SK-N-SH (cell line): ENCODE data around the gene KDM1A. TPM values are rescaled to one million over a fixed set of nuclear protein-coding genes. Genes with fewer than 3 reads are reported as not detected.

Experiments used
- CTCF ChIA-PET: fragments of 300-600, 350-600 bp; formaldehyde crosslinking; extraction: SDS; loops from one replicate; lab custom pipeline; 2021; lab: Yijun Ruan, JAX
- POLR2A ChIA-PET: fragments of 350-600 bp; sonication (Branson Sonifier 250); formaldehyde crosslinking; extraction: SDS; loops from one replicate; lab custom pipeline; 2020; ENCODE audit warnings: antibody characterized with exemption, inconsistent platforms; lab: Yijun Ruan, JAX
- DNase-seq: peaks from one replicate; pipeline ENCODE4 v3.0.0; 2012
- H2AFZ ChIP-seq: fragments of 200-600 bp; sonication (generic); 2 replicates; pipeline ENCODE4 v1.8.1; 2016; ENCODE audit warnings: antibody characterized with exemption, mild to moderate bottlenecking, low read depth
- H3F3A ChIP-seq: fragments of 200-600 bp; sonication (generic); replicated peaks from 2 replicates; pipeline ENCODE3; 2016; ENCODE audit warnings: antibody characterized with exemption, mild to moderate bottlenecking; ENCODE audit not compliant: insufficient read depth
- H3K27ac ChIP-seq, 2 experiments: fragments of 200-500 bp in 1 of 2; fragments of 200-600 bp in 1 of 2; sonication (Bioruptor generic) in 1 of 2; sonication (generic), shearing (Covaris generic) in 1 of 2; 2 replicates each; pipeline versions ENCODE4 v1.5.1 to v1.6.1; 2014 to 2016; ENCODE audit warnings: low read depth in 2 of 2, inconsistent platforms in 1 of 2, low read length in 1 of 2, mild to moderate bottlenecking in 1 of 2, mixed read lengths in 1 of 2
- H3K27me3 ChIP-seq: fragments of 200-600 bp; sonication (generic), shearing (Covaris generic); 2 replicates; pipeline ENCODE4 v1.6.1; 2016; ENCODE audit warnings: mixed run types; ENCODE audit not compliant: insufficient read depth
- H3K36me3 ChIP-seq, 2 experiments: fragments of 200-500 bp in 1 of 2; fragments of 200-600 bp in 1 of 2; sonication (Bioruptor generic) in 1 of 2; sonication (generic) in 1 of 2; replicated peaks in 1 of 2; 2 replicates each; pipeline versions ENCODE3 to v1.5.1; 2014 to 2016; ENCODE audit warnings: low read length in 1 of 2, mild to moderate bottlenecking in 1 of 2; ENCODE audit not compliant: insufficient read depth in 2 of 2, control insufficient read depth in 1 of 2
- H3K4me1 ChIP-seq, 2 experiments: fragments of 200-500 bp in 1 of 2; fragments of 200-600 bp in 1 of 2; sonication (Bioruptor generic) in 1 of 2; sonication (generic), shearing (Covaris generic) in 1 of 2; 2 replicates each; pipeline versions ENCODE4 v1.5.1 to v1.6.1; 2014 to 2016; ENCODE audit warnings: low read depth in 1 of 2, low read length in 1 of 2, mixed run types in 1 of 2; ENCODE audit not compliant: insufficient read depth in 2 of 2, control insufficient read depth in 1 of 2
- H3K4me2 ChIP-seq: fragments of 200-600 bp; sonication (generic), shearing (Covaris generic); 2 replicates; pipeline ENCODE4 v1.6.1; 2017; ENCODE audit warnings: mixed run types
- H3K4me3 ChIP-seq, 2 experiments: fragments of 200-500 bp in 1 of 2; fragments of 200-600 bp in 1 of 2; sonication (Bioruptor generic) in 1 of 2; sonication (generic), shearing (Covaris generic) in 1 of 2; 2 replicates each; pipeline versions ENCODE4 v1.5.1 to v1.8.1; 2014 to 2016; ENCODE audit warnings: low read depth in 2 of 2, inconsistent platforms in 1 of 2, low read length in 1 of 2, mild to moderate bottlenecking in 1 of 2, mixed read lengths in 1 of 2, moderate library complexity in 1 of 2
- H3K79me2 ChIP-seq: fragments of 200-600 bp; sonication (generic); 2 replicates; pipeline ENCODE4 v1.8.1; 2017; ENCODE audit warnings: mild to moderate bottlenecking; ENCODE audit not compliant: insufficient read depth
- H3K9ac ChIP-seq: fragments of 200-600 bp; sonication (generic); 2 replicates; pipeline ENCODE4 v1.6.1; 2017; ENCODE audit warnings: mixed run types
- H3K9me2 ChIP-seq: fragments of 200-600 bp; sonication (generic); 2 replicates; pipeline ENCODE4 v1.6.1; 2017; ENCODE audit warnings: mixed run types
- H3K9me3 ChIP-seq: fragments of 200-600 bp; sonication (generic); 2 replicates; pipeline ENCODE4 v1.6.1; 2017; ENCODE audit warnings: mixed run types, mild to moderate bottlenecking, moderate library complexity
- H4K20me1 ChIP-seq: fragments of 200-600 bp; sonication (generic); 2 replicates; pipeline ENCODE4 v1.6.1; 2017; ENCODE audit warnings: mild to moderate bottlenecking, mixed run types; ENCODE audit not compliant: insufficient read depth
- EZH2phosphoT487 ChIP-seq: fragments of 200-600 bp; sonication (generic); IDR thresholded peaks from 2 replicates; pipeline ENCODE4 v1.6.1; 2017; ENCODE audit warnings: low read depth, mixed run types, mild to moderate bottlenecking, antibody characterized with exemption, moderate library complexity, borderline replicate concordance
- GABPA ChIP-seq: IDR thresholded peaks from 2 replicates; pipeline ENCODE4 v1.4.0; 2012; ENCODE audit warnings: low read depth, mild to moderate bottlenecking
- JUND ChIP-seq: IDR thresholded peaks from 2 replicates; pipeline ENCODE4 v1.4.0; 2012
- MAX ChIP-seq: IDR thresholded peaks from 2 replicates; pipeline ENCODE4 v1.4.0; 2012; ENCODE audit warnings: low read depth
- MXI1 ChIP-seq: IDR thresholded peaks from 2 replicates; pipeline ENCODE4 v1.6.1; 2012; ENCODE audit warnings: mild to moderate bottlenecking, low read depth, low read length, improper control_type of control experiment
- YY1 ChIP-seq: IDR thresholded peaks from 2 replicates; pipeline ENCODE4 v1.4.0; 2012; ENCODE audit warnings: low read depth, mild to moderate bottlenecking
- WGBS: methylation state at CpG from one replicate; pipeline ENCODE4 v1.1.6; 2017; ENCODE audit warnings: low lambda C conversion rate; 5-methylcytosine and 5-hydroxymethylcytosine counted together
- polyA plus RNA-seq, 3 experiments: library from polyadenylated mRNA; depleted of rRNA; stranded (reverse); fragments of >200 nt; gene quantifications; 2 replicates each; pipeline ENCODE4 v1.2.3, GENCODE V29; 2012
- TF ChIP-seq, protein P1 (sequence below): fragments of 150-350 bp; IDR thresholded peaks from 2 replicates; pipeline ENCODE4 v1.6.1; 2016; ENCODE audit warnings: mild to moderate bottlenecking, low read depth, low read length

KDM1A gene
- polyA plus RNA-seq, 1 of the 3 experiments (the other 2 are of a cell fraction): 71.0 TPM

- peak; percentile 29; the same call in 1 of the 2 replicates for TF ChIP-seq MXI1
- peak; percentile 51 for TF ChIP-seq MAX
- TF ChIP-seq, protein P1, sequence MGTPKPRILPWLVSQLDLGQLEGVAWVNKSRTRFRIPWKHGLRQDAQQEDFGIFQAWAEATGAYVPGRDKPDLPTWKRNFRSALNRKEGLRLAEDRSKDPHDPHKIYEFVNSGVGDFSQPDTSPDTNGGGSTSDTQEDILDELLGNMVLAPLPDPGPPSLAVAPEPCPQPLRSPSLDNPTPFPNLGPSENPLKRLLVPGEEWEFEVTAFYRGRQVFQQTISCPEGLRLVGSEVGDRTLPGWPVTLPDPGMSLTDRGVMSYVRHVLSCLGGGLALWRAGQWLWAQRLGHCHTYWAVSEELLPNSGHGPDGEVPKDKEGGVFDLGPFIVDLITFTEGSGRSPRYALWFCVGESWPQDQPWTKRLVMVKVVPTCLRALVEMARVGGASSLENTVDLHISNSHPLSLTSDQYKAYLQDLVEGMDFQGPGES: no peak
- peak; percentile 40; the same call in 1 of the 2 replicates for TF ChIP-seq YY1
- no peak for TF ChIP-seq GABPA
These were observed 776 bp downstream of the KDM1A start for GRCh38 chr1:23019863-23020625.

DNA sequence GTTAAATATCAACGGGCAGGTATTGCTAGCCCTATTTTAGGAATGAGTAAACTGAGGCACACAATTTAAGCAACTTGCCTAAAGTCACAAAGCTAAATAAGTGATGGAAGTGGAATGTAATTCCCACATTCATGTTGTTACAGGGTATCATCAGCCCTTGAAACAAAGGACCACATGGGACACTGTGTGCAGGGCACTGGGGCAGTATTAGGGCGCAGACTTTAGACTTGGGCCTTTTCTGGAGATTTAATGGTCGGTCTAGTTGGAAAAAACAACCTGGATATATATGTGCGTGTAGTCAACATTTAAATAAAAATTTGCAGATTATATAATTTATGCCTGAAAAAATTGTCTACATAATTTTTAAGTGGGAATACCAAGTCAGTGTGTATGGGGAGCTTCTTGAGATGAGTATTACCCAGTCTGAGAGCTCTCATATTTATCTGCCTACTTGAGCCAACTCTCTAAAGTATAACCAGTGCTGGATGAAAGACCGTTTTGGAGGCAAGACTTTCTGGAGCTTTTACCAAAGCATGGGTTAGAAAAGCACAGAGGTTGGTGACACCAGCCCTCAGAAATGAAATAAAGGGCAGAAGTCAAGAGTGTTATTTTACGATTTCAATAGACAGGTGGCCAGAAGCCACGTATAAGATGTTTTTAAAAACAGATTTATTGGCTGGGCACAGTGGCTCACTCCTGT lies 1.6 kb downstream of the KDM1A start:
- peaks cover 0 to 11% of the 10 kb centered on the region in 2 experiments for H3K36me3 ChIP-seq
- 0 out of 2 replicates have a peak overlapping the region, but pooled peaks have one; percentile 59 for H2AFZ ChIP-seq
- H4K20me1 ChIP-seq: peaks cover 40% of the 10 kb centered on the region
- H3K4me3 ChIP-seq: peak overlapping the region; percentile 75 to 98
- POLR2A ChIA-PET: no interaction called here
- 11% methylated on average over 7 of the region's 7 CpGs for WGBS
- H3K9me3 ChIP-seq: no peaks in the 10 kb centered on the region
- DNase-seq: peak; percentile 56
- peak overlapping the region; percentile 95; the same call in 1 of the 2 replicates for H3K9ac ChIP-seq
- H3K27ac ChIP-seq: peak overlapping the region; percentile 68 to 83
- H3K4me1 ChIP-seq: no peaks in the 10 kb centered on the region
- H3K79me2 ChIP-seq: peaks cover 65% of the 10 kb centered on the region
- no peaks in the 10 kb centered on the region for H3K9me2 ChIP-seq
- peak overlapping the region; percentile 81 for H3K4me2 ChIP-seq
- no peaks in the 10 kb centered on the region for H3K27me3 ChIP-seq
- TF ChIP-seq, protein P1: no peak
- TF ChIP-seq JUND (no peak), MXI1 (peak; percentile 55; the same call in 1 of the 2 replicates), EZH2phosphoT487 (no peak)
- H3F3A ChIP-seq: peaks cover 2% of the 10 kb centered on the region
- CTCF ChIA-PET: interaction anchor here (1.4 to 2.8 kb wide), 4 partner anchors 44 to 197 kb away, joined by 3 to 16 read pairs (median 6); partner anchors contain the start of gene HTR1D

More at GRCh38 chr1:23019863-23020625, 776 bp downstream of the KDM1A start:
- Histone ChIP-seq H3K4me3 (peak overlapping the region; percentile 75 to 98), H3K9ac (peak overlapping the region; percentile 95), H4K20me1 (peaks cover 34% of the 10 kb centered on the region), H3K27ac (peak overlapping the region; percentile 68 to 83), H3K9me2 (no peaks in the 10 kb centered on the region), H3K4me2 (peak overlapping the region; percentile 81), H3K27me3 (no peaks in the 10 kb centered on the region), H3K4me1 (no peaks in the 10 kb centered on the region), H2AFZ (peak overlapping the region; percentile 59; the same call in 1 of the 2 replicates), H3F3A (peaks cover 2% of the 10 kb centered on the region), H3K9me3 (no peaks in the 10 kb centered on the region), H3K79me2 (peaks cover 57% of the 10 kb centered on the region), H3K36me3 (peaks cover 0 to 11% of the 10 kb centered on the region in 2 experiments)
- ChIA-PET CTCF (interaction anchor here (1.4 to 2.8 kb wide), 4 partner anchors 43 to 197 kb away, joined by 3 to 16 read pairs (median 6); partner anchors contain the start of gene HTR1D), POLR2A (interaction anchor here (0.7 to 1.4 kb wide), 3 partner anchors 10 to 164 kb away, joined by 3 read pairs; no protein-coding TSS in a partner anchor)
- WGBS: 1% methylated on average over 20 of the region's 42 CpGs
- DNase-seq: peak; percentile 73
